ENCODE data around the gene HERC2. TPM values are rescaled to one million over a fixed set of nuclear protein-coding genes. Genes with fewer than 3 reads are reported as not detected.
A peak's percentile ranks its signal among the peaks of the same experiment; 100 is the strongest.

Gene HERC2
- total and polyA plus RNA-seq, 2 of the 13 experiments (the other 11 are each of a cell fraction or from before 2014, with no cell fraction given): 17.6 to 24.8 TPM

GRCh38 chr15:28099555-28100140, 222.3 kb downstream of the HERC2 start (continued):
- TF ChIP-seq ZXDC (CRISPR knock-in tag; IDR thresholded peaks at IDR 0.05) (no peak), ZNF616 (CRISPR knock-in tag; IDR thresholded peaks at IDR 0.05; ENCODE audit: low read depth) (no peak), ARNT (IDR thresholded peaks at IDR 0.05) (0 out of 2 replicates have a peak, but pooled peaks have one; percentile 21), TBL1XR1 (IDR thresholded peaks at IDR 0.05; ENCODE audit: borderline replicate concordance, low read length, partially characterized antibody) (no peak), HBP1 (CRISPR knock-in tag; IDR thresholded peaks at IDR 0.05; ENCODE audit: low read depth) (no peak), MNT (IDR thresholded peaks at IDR 0.05) (peak; percentile 13; the same call in 1 of the 2 replicates), ZNF207 (IDR thresholded peaks at IDR 0.05; ENCODE audit: borderline replicate concordance) (0 out of 2 replicates have a peak, but pooled peaks have one; percentile 43), JUNB (CRISPR knock-in tag; IDR thresholded peaks at IDR 0.05; ENCODE audit: borderline replicate concordance) (0 out of 2 replicates have a peak, but pooled peaks have one; percentile 25), ZNF138 (CRISPR knock-in tag; IDR thresholded peaks at IDR 0.05; ENCODE audit: low read depth) (no peak), ZFAT (CRISPR knock-in tag; conservative IDR thresholded peaks at IDR 0.05) (no peak), SPEN (CRISPR knock-in tag; IDR thresholded peaks at IDR 0.05; ENCODE audit: low read depth) (no peak), FOXA1 (IDR thresholded peaks at IDR 0.05) (0 out of 2 replicates have a peak, but pooled peaks have one; percentile 12), FOXA1 (CRISPR knock-in tag; IDR thresholded peaks at IDR 0.05) (no peak), ZNF672 (CRISPR knock-in tag; IDR thresholded peaks at IDR 0.05) (peak; percentile 20; the same call in 1 of the 2 replicates), ASH2L (IDR thresholded peaks at IDR 0.05; ENCODE audit: insufficient read length, low read depth, low read length) (peak; percentile 15)

Measured in HepG2 (cell line).